T-helper 22 cell (primary cell): Measurements from ENCODE around the gene GGA2.
A peak's percentile ranks its signal among the peaks of the same experiment; 100 is the strongest.
"Not testable (repeated sequence)": the region's sequence is repeated elsewhere in the genome, so short reads cannot be mapped to it uniquely, and the experiment has no call there.

Experiments
- DNase-seq: peaks from one replicate; pipeline ENCODE4 v3.0.0-alpha.2; 2020; ENCODE audit warnings: low read depth

Gene GGA2

DNA sequence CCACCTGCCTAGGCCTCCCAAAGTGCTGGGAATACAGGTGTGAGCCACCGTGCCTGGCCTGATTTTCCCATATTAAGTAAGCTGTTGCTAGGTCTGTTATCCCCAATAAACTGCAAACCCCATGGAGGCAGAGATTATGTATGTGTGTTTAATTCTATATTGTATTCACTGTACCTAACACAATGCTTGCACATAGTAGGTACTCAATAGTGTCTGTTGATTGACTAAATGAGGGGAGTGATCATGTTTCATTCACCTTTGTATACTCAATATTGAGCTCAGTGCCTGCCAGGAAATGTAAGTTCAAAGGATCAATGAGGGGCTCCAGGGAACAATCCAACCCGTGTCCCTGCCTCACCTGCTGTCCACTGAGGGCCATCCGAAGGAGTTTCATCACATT lies 14.6 kb upstream of the GGA2 start:
- no peak for DNase-seq

DNA sequence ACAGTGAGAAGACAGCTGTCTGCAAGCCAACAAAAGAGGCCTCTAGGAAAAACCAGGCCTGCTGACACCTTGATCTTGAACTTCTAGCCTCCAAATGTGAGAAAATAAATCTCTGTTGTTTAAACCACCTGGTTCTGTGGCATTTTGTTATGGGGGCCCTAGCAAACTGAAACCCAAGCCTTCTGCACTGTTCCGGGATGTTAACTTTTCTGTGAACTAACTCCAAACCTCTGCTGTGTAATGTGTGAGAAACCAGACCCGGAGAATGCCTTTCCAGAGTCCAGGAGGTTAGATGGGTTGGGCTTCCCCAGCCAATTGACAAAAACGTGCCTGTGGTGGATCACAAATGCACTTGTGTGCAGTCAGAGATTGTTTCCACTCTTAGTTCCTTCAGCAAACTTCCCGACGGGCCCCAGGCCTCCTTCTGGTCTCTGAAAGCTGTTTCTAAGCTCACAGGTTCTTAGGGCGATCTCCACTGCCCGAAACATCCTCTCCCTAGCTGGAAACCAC lies 13.6 kb upstream of the GGA2 start:
- no peak for DNase-seq

DNA sequence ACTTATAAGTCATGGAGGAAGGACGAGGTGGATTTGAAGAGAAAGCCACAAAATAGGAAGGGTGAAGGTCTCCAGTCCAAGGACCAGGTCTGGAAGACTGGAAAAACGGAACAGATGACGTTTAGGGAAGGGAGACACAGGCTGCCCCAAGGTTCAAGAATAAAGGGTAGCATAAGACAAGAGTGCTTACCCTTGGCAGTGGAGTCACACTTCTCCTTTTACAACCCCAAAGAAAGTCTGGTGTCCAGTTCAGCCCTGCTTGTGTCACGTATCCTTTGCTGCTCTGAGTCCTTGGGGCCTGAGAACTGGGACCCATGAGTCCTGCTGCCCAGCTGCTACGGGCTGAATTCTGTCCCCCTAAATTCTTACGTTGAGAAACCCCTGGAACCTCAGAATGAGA lies 13.0 kb upstream of the GGA2 start:
- no peak for DNase-seq

DNA sequence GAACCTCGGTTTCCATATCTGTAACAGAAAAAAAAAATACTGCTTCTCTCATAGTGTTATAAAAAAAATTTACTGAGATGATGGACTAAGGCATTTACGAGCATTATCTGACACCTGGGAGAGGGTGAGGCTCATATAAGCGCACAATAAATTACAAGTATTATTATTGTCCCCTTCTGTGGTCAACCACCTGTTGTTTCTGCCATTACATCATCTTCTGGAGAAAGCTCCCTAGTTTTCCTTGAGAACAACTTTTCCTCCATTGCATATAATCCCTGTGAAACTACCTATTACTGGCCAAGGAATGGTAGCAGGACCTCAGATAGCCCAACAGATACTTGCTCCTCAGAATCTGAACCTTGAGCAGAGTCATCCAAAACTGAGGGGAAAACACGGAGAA lies 11.7 kb upstream of the GGA2 start:
- DNase-seq, result no peak

DNA sequence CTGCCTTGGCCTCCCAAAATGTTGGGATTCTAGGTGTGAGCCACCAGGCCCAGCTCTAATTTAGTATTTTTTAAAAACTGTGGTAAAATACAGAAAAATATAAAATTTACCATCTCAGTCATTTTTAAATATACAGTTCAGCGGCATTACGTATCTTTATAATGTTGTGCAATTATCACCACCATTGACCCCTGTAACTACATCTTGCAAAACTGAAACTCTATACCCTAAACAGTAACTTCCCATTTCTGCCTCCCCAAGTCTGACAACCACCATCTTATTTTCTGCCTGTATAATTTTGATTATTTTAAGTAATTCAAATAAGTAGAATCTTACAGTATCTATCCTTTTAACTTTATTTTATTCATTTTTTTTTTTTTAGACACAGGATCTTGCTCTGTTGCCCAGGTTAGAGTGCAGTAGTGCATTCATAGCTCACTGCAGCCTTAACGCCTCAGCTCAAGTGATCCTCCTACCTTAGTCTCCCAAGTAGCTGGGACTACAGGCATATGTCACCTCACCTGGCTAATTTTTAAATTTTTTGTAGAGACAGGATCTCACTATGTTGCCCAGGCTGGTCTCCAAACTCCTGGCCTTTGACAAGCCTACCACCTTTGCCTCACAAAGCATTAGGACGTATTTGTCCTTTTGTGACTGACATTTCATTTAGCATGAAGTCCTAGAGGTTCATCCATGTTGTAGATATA lies 10.9 kb upstream of the GGA2 start:
- no peak for DNase-seq

DNA sequence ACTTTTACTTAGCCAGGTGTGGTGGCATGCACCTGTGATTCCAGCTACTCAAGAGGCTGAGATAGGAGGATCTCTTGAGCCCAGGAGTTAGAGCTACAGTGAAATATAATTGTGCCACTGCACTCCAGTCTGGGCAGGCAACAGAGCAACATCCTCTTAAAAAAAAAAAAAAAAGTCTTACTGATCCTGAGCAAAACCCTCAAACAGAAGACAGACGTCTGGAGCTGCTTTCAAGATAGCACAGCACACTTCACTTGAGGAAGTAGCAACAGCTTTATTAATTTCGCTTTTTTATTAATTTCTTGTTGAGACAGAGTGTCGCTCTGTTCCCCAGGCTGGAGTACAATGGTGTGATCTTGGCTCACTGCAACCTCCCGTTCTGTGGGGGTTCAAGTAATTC lies 10.2 kb upstream of the GGA2 start:
- DNase-seq, result no peak

DNA sequence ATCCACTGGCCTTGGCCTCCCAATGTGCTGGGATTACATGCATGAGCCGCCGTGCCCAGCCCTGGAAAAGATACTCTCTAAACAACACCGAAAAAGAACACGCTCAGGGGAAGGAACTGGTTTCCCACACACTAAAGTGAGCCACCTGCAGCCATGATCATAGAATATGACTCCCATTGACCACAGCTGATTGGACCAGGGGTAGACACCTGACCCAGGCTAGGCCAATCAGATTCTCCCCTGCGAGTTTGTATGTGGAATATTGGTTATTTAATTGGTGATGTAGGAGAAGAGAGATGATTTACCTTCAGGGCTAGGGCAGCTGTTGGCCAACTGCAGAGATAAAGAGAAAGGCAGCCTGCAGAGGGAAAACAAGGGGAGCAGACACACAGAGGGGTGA lies 9.0 kb upstream of the GGA2 start:
- no peak for DNase-seq

DNA sequence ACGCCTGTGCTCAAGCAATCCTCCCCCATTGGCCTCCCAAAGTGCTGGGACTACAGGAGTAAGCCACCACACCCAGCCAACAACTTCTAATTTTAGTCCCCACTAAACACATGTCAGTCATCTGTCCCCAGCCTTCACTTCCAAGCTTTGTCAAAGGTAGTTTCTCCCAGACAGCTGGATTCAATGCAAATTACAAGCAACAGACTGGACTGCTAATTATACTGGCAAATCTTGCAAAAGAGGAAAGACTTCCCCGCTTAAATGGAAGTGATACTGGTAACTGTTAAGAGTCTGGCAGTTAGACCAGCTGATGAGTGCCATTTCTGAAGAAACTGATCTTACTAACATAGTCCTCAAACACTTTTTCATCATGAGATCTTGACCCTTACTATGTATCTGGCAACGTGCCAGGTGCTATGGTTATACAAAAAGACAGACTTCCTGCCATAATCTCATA lies 8.2 kb upstream of the GGA2 start:
- no peak for DNase-seq

DNA sequence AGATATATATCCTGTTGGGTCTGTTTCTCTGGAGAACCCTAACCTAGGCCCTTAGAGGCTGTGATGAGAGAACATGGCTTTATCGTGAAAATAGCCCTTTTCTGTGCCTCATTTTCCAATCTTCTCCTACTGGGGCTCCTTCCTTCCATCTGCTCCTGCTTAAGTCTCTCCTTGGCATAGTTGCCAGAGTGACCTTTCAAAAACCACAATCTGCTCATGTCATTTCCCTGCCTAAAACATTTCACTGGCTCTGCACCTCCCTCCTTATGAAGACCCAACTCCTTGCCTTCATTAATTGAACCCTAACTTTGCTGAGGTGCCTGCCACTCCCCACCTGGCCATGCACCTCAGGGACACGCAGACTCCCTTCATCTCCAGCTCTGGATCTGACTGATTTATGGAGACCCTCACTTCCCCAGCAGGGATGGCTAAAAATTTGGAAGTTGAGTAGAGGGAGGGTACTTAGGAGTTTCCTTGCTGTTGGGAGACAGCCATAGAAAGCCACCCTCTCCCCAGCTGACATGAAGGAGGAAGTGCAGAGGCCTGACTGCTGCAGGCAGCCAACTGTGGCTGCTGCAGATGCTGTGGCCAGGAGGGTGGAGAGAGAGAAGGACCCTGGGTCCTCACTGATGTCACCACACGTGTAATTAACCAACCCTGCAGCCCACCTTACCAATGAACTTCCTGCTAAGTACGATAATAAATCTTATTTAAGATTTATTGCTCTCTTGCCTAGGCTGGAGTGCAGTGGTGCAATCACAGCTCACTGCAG lies 6.3 kb upstream of the GGA2 start:
- no peak for DNase-seq

DNA sequence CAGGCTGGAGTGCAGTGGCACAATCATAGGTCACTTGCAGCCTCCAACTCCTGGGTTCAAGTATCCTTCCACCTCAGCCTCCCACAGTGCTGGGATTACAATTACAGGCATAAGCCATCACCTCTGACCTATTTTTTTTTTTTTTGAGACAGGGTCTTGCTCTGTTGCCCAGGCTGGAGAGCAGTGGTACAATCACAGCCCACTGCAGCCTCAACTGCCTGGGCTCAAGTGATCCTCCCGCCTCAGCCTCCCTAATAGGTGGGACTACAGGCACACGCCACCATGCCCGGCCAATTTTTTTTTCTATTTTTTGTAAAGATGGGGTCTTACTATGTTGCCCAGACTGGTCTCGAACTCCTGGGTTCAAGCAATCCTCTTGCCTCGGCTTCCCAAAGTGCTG lies 5.6 kb upstream of the GGA2 start:
- no peak for DNase-seq

DNA sequence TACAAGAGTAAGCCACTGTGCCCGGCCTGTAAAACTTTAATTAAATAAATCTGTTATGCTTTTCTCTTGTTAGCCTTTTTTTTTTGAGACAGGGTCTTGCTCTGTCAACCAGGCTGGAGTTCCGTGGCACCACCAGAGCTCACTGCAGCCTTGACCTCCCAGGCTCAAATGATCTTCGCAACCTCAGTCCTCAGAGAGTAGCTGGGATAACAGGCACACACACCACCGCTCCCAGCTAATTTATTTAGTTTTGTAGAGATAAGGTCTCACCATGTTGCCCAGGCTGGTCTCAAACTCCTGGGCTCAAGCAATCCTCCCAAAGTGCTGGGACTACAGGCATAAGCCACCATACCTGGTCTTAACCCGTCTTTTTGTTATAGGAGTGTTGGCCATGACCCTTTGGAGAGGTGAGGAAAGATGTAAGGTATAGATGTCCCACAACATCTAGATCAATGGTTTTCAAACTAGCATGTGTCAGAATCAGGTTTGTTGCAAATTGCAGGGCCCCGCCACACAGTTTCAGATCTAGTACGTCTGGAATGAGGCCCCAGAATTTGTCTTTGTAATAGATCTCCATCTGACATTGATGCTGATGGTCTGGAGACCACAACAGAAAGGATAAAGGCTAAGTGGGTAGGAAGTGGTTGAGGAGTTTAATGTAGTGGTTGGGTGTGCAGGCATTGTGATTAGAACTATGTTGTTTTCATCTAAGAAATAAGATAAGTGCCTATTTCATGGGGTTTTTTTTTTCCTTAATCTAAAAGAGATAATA lies 4.3 kb upstream of the GGA2 start:
- DNase-seq, result peak; percentile 25

DNA sequence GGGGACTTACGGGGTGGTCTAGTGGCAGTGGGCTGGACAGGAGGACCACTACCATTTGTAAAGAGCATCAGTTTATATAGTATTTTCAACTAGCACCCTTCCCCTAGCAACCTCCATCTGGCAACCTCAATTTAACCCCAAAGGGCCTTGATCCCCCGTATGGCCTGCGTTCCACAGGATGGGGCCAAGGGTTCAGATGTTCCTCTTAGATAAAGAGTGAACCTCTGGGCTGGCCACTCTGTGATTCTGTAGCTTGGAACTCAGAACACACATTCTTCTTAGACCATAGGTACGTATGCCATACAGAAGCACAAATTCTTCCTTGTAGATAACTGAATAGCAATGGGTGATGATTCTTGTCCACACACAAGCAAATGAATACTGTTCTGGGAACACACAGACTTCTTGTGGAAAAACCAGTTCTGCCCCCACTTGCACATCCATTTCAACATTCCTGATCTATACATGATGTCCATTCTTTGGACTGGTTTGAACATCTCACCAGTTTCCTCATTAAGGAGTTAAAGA lies 1.9 kb upstream of the GGA2 start:
- no peak for DNase-seq

DNA sequence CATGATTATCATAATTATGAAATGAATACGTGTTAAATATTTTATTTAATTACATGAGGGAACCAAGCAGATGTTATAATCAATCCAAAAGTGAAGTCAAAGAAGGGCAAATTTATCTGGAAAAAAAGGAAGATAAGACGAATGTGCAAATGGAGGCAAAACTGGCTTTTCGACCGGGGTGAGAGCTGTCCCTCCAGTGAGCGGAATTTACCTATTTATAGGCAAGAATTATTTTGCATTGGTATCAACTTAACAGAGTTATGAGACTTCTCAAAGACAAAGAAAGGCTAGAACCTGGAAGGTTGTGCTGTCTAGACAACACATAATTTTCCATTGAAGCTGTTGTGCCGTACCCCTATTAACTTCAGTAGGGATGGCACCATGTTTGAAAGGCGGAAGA lies 1.4 kb upstream of the GGA2 start:
- no peak for DNase-seq

DNA sequence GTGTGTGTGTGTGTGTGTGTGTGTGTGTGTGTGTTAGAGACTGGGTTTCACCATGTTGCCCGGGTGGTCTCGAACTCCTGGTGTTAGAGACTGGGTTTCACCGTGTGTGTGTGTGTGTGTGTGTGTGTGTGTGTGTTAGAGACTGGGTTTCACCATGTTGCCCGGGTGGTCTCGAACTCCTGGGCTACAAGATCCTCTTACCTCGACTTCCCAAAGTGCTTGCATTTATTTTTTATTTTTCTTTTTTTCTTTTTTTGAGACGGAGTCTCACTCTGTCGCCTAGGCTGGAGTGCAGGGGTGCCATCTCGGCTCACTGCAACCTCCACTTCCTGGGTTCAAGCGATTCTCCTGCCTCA lies 599 bp upstream of the GGA2 start:
- DNase-seq, result not testable (repeated sequence)

DNA sequence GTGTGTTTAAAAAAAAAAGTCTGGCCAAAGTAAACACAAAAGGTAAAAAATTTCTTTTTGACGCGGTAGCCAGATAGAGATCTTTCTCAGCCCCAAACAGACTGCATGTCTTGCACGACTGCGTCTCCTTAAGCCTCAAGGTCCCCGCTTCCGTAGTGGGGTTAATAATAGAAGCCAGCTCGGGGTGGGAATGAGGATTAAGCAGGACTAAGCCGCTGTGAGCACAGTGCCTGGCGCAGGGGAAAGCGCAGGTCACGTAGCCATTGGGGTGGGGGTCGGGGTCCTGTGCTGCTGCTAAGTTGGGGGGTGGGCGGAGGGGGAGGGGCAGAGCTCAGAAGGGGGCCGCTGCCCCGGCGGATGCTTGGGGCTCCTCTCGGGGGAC lies 521 bp downstream of the GGA2 start:
- no peak for DNase-seq

DNA sequence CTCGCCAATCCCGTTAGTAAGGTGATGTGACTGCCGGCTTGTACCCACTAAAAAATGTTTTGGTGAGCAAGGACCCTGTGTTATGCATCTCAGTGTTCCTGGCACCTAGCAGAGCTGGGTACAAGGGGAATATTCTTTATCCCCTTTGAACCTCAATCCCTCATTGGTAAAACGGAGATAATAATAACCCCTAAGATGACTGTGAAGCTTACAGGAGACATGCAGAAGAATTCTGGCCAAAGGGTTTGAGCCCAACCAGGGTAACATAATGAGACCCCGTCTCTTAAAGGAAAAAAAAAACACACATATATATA lies 896 bp downstream of the GGA2 start:
- no peak for DNase-seq

DNA sequence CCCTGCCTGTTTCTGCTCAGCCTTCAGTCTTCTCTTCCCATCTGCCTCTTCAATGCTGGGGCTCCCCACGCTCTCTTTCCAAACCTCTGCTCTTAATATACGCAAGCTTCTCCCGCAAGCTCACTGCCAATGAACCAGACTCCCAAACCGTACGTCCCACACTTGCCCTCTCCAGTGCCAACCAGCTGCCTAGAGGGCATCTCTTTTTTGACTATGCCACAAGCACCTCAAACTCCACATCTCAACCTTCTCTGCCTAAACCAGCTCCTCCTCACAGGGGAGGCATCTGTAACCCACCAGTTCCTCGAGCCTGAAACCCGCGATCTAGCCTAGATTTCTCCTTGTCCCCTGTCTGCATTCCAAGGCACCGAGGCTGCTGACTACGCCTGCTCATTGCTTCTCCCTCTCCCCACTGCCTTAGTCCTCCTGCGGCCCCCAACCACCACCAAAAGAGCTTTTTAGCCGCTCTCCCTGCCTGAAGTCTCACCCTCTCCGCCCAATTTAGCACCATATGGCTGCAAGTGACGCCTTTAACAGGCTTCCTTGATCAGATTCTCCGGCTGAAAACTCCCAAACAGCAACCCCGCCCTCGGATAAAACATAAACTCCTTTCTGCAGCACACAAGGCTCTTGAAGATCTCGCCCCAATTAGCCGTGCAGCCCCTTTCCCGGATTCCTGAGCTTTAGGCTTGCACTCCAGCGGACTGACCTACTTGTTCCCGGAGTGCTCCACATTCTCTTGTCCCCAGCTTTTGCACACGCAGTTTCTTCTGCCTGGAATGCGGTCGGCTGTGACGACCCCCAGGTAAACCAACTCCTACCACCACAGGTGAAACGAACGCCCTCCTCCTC lies 1.5 kb downstream of the GGA2 start:
- no peak for DNase-seq

DNA sequence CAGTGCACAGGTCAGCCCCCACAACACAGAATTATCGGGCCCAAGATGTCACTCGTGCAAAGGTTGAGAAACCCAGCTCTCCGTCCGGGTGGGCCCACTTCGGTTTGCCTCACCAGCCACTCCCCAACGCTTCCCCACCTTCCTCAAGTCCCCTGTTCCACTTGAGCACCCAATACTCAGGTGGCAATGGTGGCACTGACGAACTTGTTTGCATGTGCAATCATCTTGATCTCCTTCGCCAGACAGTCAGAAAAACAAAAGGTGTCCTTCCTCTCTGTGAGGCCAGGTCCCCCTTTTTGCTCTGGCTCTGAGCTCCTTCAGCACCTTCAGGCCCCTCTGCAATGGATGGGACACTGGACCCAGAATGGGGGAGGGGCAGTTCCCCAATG lies 3.7 kb downstream of the GGA2 start:
- DNase-seq, result no peak

DNA sequence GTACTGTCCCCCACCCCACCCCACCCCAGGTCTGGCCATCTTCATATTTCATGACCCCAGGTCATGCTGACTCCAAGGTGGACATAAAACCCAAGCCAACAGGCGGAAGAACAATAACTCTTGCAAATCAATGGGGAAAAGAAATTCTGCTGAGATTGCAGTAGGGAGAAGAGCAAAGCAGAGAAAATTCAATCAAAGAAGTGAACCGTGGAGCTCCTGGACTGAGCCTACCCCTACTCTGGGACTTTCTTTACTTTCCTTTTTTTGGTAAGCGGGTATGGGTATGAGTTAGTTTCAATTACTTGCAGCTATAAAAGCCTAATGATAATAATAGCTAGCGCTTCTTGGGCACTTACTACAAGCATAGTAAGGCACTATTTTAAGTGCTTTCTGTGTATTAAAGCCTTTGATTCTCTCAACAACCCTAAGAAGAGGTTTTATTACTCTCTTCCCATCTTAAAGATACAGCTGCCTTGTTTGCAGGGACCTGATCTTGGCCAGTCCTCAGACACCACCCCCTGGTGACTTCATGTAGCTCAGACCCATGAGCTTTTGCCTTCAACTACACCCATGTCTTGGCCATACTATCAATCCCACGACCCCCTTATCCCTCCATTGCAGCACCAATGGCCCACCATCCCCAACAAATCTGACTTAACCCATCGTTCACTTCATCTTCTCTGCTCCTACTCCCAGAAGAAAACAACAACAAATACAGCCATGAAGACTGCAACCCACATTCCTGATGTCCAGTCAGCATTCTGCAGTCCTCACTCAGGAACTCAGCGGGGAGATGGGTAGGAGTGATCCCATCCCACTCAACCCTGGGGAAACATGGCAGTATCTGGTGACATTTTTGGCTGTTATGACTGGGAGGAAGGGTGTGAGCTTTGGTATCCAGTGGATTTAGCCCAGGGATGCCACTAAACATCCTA lies 4.4 kb downstream of the GGA2 start:
- DNase-seq, result no peak

DNA sequence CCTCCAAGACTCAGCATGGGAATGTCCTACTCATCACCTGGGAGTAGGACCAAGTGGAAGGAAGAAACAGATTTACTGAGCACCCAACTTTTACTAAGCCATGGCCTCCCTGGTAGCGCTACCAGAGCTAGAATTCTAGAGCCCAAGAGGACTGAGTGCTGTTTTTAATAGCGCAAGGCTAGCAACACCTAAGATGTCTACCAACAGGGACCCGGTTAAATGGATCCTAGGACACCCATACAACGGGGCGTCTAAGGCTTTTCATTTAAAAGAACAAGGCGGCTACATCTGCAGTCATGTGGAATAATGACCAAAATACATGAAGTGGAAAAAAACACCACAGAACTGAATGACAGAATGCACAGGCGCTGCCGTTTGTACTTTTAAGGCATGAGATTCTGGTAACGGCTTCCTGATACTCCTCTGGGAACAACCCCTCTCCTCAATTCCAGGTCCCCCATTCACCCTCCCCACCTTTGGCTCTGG lies 5.1 kb downstream of the GGA2 start:
- no peak for DNase-seq
